GM19372 (cell line): ENCODE data around the gene MAML2.

ENCODE experiments used
- ATAC-seq: cut with Tn5 transposase; IDR thresholded peaks from one replicate; pipeline ENCODE4 v1.9.1; 2021; ENCODE audit warnings: mild to moderate bottlenecking, low read depth, moderate library complexity; ENCODE audit not compliant: unreplicated experiment

The MAML2 gene

GRCh38 chr11:96339706-96340554 is 3.1 kb downstream of the MAML2 start:
- no peak for ATAC-seq

GRCh38 chr11:96338910-96339705 is 3.9 kb downstream of the MAML2 start:
- ATAC-seq, result peak; percentile 36

GRCh38 chr11:96337541-96338431 is 5.2 kb downstream of the MAML2 start:
- ATAC-seq, result peak; percentile 18

GRCh38 chr11:96335388-96335787 is 7.6 kb downstream of the MAML2 start:
- no peak for ATAC-seq

GRCh38 chr11:96334219-96334618 is 8.8 kb downstream of the MAML2 start:
- no peak for ATAC-seq

GRCh38 chr11:96333191-96333719 is 9.7 kb downstream of the MAML2 start:
- ATAC-seq, result no peak

- ATAC-seq, result no peak
These were observed 10.7 kb downstream of the MAML2 start for GRCh38 chr11:96332126-96332771.

GRCh38 chr11:96331699-96332116 is 11.3 kb downstream of the MAML2 start:
- ATAC-seq, result no peak

GRCh38 chr11:96330511-96330859 is 12.5 kb downstream of the MAML2 start:
- no peak for ATAC-seq

- ATAC-seq, result no peak
These were observed 13.0 kb downstream of the MAML2 start for GRCh38 chr11:96329855-96330510.

GRCh38 chr11:96329419-96329818 is 13.6 kb downstream of the MAML2 start:
- no peak for ATAC-seq

- ATAC-seq, result no peak
These were observed 14.5 kb downstream of the MAML2 start for GRCh38 chr11:96328395-96329010.

- ATAC-seq, result no peak
These were observed 16.0 kb downstream of the MAML2 start for GRCh38 chr11:96326959-96327358.

- no peak for ATAC-seq
These were observed 18.1 kb downstream of the MAML2 start for GRCh38 chr11:96324912-96325311.

GRCh38 chr11:96323642-96323985 is 19.4 kb downstream of the MAML2 start:
- no peak for ATAC-seq

GRCh38 chr11:96322775-96323641 is 20.0 kb downstream of the MAML2 start:
- ATAC-seq, result no peak

- no peak for ATAC-seq
These were observed 21.9 kb downstream of the MAML2 start for GRCh38 chr11:96321091-96321490.
